Activated CD4-positive, alpha-beta memory T cell treated with anti-CD3 and anti-CD28 coated beads for 36 hours (primary cell): Measurements from ENCODE around the gene CFAP299. TPM values are rescaled to one million over a fixed set of nuclear protein-coding genes. Genes with fewer than 3 reads are reported as not detected.

Experiments
- CTCF ChIA-PET: fragments of 350-600 bp; sonication (Branson Sonifier 250); formaldehyde crosslinking; loops from one replicate; lab custom pipeline; 2021; ENCODE audit warnings: antibody characterized with exemption, inconsistent platforms; lab: Charles Lee
- POLR2A ChIA-PET: fragments of 350-600 bp; sonication (Branson Sonifier 250); formaldehyde crosslinking; loops from one replicate; lab custom pipeline; 2021; ENCODE audit warnings: antibody characterized with exemption; lab: Charles Lee
- DNase-seq: peaks from one replicate; pipeline ENCODE4 v3.0.0-alpha.2; 2020
- H3K27ac Mint-ChIP-seq: one replicate; pipeline ENCODE4 v1.8.0; 2021; ENCODE audit warnings: mixed read lengths
- H3K27me3 Mint-ChIP-seq: one replicate; pipeline ENCODE4 v1.8.0; 2021; ENCODE audit warnings: mixed read lengths
- H3K36me3 Mint-ChIP-seq: one replicate; pipeline ENCODE4 v1.8.0; 2021; ENCODE audit warnings: mixed read lengths
- H3K4me1 Mint-ChIP-seq: one replicate; pipeline ENCODE4 v1.8.0; 2021; ENCODE audit warnings: low read depth, mixed read lengths
- H3K4me3 Mint-ChIP-seq: one replicate; pipeline ENCODE4 v1.8.0; 2021; ENCODE audit warnings: mild to moderate bottlenecking, mixed read lengths
- H3K9me3 Mint-ChIP-seq: one replicate; pipeline ENCODE4 v1.8.0; 2021; ENCODE audit warnings: mixed read lengths
- intact Hi-C: fragments of 100-400 bp; cut with micrococcal nuclease; formaldehyde crosslinking; loops from one replicate; pipeline ENCODE4 v1.15.1; 2023
- total RNA-seq, 2 experiments: library from RNA; stranded (reverse); gene quantifications; one replicate each; pipeline ENCODE4 v1.2.3, GENCODE V29; 2021

The CFAP299 gene
- total RNA-seq, 2 experiments from 2014 or later = not detected

DNA sequence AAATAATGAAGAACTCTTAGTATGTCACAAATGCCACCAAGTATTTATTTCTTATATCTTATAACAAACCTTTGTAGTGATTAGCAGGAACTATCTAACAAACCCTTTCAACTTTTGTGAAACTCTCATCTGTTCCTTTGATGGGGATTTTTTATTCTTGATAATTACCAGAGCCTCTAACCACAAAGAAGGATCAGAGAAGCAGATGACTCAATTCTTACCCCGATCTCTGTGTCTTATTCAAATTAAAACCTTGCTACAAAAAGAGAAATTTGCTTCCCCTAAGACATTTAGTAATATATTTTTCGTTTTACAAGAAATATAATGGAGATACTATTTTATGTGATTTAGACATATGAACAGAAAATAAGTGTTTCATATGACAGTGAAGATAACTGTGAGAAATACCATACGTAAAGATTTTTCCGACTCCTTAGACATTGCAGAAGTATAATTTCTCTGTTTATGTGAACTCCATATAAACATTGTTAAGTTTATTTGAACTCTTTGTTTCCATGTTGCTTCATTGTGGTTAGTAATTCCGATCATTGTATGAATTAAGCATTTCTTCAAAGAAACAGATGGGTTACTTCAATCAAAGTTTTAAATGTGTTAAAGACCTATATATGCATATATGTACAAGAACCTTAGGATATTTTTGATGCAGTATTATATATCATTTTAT, 205.4 kb downstream of the CFAP299 start:
- DNase-seq = no peak

DNA sequence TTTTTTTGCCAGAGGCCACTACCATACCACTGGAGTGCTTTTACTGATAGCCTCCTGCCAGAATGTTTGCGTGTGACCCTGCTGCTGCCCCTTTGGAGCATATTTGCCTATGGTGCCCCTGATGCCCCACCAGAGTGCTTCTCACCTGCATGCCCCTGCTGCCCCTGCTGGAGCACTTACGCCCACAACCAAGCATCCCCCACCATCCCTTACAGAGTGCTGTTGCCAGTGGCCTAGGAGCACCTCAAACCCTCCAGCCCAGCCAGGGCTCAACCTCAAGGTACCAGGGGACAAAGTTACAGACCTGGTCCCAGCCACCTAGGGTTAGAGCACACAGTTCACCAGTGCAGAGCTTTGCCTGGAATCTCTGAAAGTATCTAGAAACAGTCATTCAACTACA, 207.2 kb downstream of the CFAP299 start:
- CTCF ChIA-PET = no interaction called here
- Mint-ChIP-seq H3K27me3 (peaks cover 37% of the 10 kb centered on the region), H3K4me3 (no peak overlapping the region), H3K9me3 (peaks cover 2% of the 10 kb centered on the region), H3K27ac (no peak overlapping the region), H3K36me3 (peaks cover 2% of the 10 kb centered on the region), H3K4me1 (peaks cover 23% of the 10 kb centered on the region)
- no peak for DNase-seq
- POLR2A ChIA-PET = no interaction called here
- intact Hi-C loops = loop anchor here (5.0 kb wide), 1 partner anchor 360 kb away; no protein-coding TSS in a partner anchor

More for the DNA sequence above, 205.4 kb downstream of the CFAP299 start:
- intact Hi-C loops = loop anchor here (1.0 to 5.0 kb wide), 3 partner anchors 40 to 359 kb away; no protein-coding TSS in a partner anchor
- Mint-ChIP-seq H3K4me1 (peaks cover 23% of the 10 kb centered on the region), H3K27ac (no peak overlapping the region), H3K4me3 (no peak overlapping the region), H3K36me3 (peaks cover 2% of the 10 kb centered on the region), H3K9me3 (no peaks in the 10 kb centered on the region), H3K27me3 (peaks cover 34% of the 10 kb centered on the region)
- ChIA-PET POLR2A (no interaction called here), CTCF (no interaction called here)

DNA sequence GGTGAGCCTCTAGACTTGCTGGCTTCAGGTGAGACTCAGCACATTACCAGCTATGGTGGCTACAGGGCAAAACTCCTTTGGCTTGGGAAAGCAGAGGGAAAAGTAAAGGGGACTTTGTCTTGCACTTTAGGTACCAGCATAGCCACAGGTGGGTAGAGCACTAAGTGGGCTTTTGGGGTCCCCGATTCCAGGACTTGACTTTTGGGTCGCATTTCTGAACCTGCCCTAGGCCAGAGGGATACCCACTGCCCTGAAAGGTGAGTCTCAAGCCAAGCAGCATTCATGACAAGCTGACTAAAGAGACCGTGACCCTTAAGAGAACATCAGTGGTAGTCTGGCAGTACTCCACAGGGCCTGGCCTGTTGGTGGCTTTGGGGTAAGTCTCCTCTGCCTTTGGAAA, 224.8 kb downstream of the CFAP299 start:
- ChIA-PET CTCF (no interaction called here), POLR2A (no interaction called here)
- Mint-ChIP-seq H3K27me3 (no peaks in the 10 kb centered on the region), H3K4me3 (no peak overlapping the region), H3K36me3 (peaks cover 8% of the 10 kb centered on the region), H3K27ac (no peak overlapping the region), H3K9me3 (peaks cover 10% of the 10 kb centered on the region), H3K4me1 (no peaks in the 10 kb centered on the region)
- no peak for DNase-seq
- intact Hi-C loops = no loop called here

DNA sequence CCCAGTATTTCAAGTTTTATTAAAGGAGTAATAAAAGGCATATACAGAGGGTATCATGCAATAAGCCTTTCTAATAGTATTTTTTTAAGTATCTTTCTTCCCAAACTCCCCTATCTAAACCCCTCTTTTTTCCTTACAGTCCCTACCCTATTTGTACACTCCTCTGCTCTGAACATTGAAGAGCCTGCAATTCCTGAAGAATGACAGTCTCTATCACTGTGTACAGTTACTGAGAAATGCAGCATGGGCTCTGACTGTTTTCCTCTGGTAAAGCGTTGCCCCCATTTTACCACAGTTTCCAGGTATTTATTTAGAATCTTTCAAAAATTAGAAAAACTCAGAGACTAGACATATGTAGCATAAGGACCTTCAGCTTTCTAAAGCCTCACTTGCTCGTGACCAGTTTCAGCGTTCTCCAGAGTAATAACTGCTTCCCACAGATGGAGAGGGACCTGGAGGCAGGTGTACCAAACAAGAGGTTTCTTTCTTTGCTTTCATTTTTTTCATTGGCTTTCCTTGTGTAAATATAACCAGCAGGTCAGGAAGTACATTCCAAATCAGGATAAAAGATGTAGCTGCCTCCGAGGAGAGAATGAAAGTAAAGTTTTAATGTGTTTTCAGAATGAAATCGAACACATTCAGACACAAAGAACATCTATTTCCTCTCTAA, 230.8 kb downstream of the CFAP299 start:
- H3K9me3 Mint-ChIP-seq = peaks cover 8% of the 10 kb centered on the region
- POLR2A ChIA-PET = no interaction called here
- no peaks in the 10 kb centered on the region for H3K27me3 Mint-ChIP-seq
- intact Hi-C loops = no loop called here
- no peak for DNase-seq
- peaks cover 4% of the 10 kb centered on the region for H3K4me1 Mint-ChIP-seq
- H3K36me3 Mint-ChIP-seq = peaks cover 6% of the 10 kb centered on the region
- no peak overlapping the region for H3K27ac Mint-ChIP-seq
- no peak overlapping the region for H3K4me3 Mint-ChIP-seq
- CTCF ChIA-PET = interaction anchor here (0.8 kb wide), 1 partner anchor 30 kb away, joined by 3 read pairs; no protein-coding TSS in a partner anchor

DNA sequence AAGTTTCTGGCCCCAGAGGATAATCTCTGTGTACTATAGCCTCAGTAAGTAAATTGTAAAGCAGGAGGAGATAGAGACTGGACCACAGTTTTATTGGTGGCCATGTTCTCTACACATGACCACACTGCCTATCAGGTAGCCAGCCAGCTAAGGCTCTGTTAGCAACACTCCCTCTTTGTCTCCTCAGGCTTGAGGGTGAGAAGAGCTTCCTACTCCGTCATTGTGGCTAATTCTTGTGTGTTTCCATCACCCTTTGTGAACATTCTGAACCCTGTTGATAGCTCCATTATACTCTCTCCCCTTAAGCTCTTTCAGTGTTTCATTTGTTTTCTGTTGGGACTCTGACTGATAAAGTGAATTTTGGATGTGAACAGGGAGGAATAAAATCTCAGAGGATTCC, 233.4 kb downstream of the CFAP299 start:
- no peaks in the 10 kb centered on the region for H3K27me3 Mint-ChIP-seq
- POLR2A ChIA-PET = no interaction called here

DNA sequence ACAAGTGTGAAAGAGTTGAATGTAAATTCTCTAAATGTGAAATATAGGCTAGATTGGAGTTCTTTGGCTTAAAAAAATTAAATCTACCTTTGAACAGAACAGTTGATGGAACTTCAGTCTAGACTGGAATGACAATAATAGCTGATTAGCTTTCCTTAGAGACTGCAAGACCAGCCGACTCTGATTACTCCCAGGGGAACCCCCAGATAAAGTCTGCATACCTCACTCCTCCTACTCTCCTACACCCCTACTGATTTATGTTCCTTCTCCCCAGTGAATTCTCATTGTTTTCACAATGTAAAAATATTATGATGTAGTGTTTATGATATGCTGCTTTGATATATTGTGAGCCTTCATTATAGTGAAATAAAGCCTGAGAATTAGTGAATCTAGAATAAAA, 241.3 kb downstream of the CFAP299 start:
- no peak overlapping the region for H3K4me3 Mint-ChIP-seq
- no peaks in the 10 kb centered on the region for H3K4me1 Mint-ChIP-seq
- H3K9me3 Mint-ChIP-seq = peaks cover 6% of the 10 kb centered on the region
- no peaks in the 10 kb centered on the region for H3K27me3 Mint-ChIP-seq
- no peaks in the 10 kb centered on the region for H3K36me3 Mint-ChIP-seq
- DNase-seq = no peak
- no peak overlapping the region for H3K27ac Mint-ChIP-seq
- ChIA-PET CTCF (no interaction called here), POLR2A (no interaction called here)
- intact Hi-C loops = no loop called here

More for the DNA sequence above, 233.4 kb downstream of the CFAP299 start:
- Mint-ChIP-seq H3K27ac (no peak overlapping the region), H3K4me3 (no peak overlapping the region), H3K9me3 (peaks cover 6% of the 10 kb centered on the region), H3K36me3 (no peaks in the 10 kb centered on the region), H3K4me1 (peaks cover 4% of the 10 kb centered on the region)
- CTCF ChIA-PET = no interaction called here
- intact Hi-C loops = no loop called here
- no peak for DNase-seq

DNA sequence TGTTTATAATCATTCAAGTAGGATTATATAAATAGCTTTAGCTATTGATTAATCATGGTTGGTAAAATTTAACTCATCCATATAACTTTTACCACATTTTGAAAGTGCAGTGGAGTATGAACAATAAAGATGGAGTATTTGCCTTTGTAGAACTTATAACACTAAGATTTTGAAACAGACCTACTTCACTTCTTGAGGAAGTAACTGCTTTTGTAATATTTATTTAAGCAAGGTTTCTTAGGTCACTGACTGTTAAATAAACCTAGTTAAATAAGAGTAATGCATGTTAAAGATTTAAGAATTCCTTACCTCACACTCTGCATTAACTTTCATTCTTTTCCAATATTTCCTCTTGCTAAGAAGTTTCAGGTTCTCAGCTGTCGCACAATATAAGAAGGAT, 242.5 kb downstream of the CFAP299 start:
- Mint-ChIP-seq H3K4me1 (peaks cover 4% of the 10 kb centered on the region), H3K9me3 (peaks cover 6% of the 10 kb centered on the region), H3K27me3 (no peaks in the 10 kb centered on the region), H3K36me3 (no peaks in the 10 kb centered on the region), H3K4me3 (no peak overlapping the region), H3K27ac (no peak overlapping the region)
- DNase-seq = no peak
- intact Hi-C loops = no loop called here
- POLR2A ChIA-PET = no interaction called here
- CTCF ChIA-PET = no interaction called here

DNA sequence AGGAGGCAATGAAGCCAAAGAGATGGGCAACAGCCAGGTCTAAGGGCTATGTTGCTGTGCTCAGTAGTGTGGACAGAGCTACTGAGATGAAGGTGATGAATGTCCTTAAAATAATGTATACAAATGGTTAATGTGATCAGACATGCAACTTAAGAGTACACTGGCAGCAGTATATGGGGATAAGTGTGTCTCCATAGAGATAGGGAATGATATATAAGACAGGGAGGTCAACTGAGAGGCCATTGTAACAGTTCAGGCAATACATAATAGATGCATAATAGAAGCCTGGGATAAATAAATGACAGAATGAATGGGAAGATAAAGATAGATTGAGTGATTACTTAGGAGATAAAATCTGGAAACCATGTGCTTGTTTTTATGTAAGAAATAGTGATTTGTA, 250.0 kb downstream of the CFAP299 start:
- no peaks in the 10 kb centered on the region for H3K36me3 Mint-ChIP-seq
- H3K27me3 Mint-ChIP-seq = no peaks in the 10 kb centered on the region
- H3K9me3 Mint-ChIP-seq = no peaks in the 10 kb centered on the region
- peaks cover 4% of the 10 kb centered on the region for H3K4me1 Mint-ChIP-seq
- H3K4me3 Mint-ChIP-seq = no peak overlapping the region
- CTCF ChIA-PET = interaction anchor here (0.5 to 1.2 kb wide), 2 partner anchors 100 to 223 kb away, joined by 3 to 4 read pairs; no protein-coding TSS in a partner anchor
- no peak overlapping the region for H3K27ac Mint-ChIP-seq
- POLR2A ChIA-PET = no interaction called here
- DNase-seq = no peak
- intact Hi-C loops = no loop called here

DNA sequence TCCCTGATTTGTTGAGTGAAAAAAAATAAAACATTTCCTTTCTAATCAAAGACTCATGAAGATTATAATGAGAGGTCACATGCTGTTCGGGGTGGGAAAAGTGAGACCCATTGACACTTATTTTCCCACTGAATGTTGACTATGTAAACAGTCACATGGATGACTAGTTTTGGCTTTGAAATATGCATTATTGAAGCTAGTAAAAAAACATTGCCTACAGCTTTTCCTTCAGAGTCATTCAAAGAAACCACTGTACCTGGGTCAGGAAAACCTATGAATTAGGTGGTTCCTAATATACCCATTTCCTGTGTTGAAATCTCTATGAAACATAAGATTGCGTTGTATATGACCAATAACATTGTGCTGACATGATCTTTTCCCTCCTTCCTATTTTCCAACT, 251.2 kb downstream of the CFAP299 start:
- Mint-ChIP-seq H3K36me3 (no peaks in the 10 kb centered on the region), H3K4me3 (no peak overlapping the region)
- CTCF ChIA-PET = no interaction called here

DNA sequence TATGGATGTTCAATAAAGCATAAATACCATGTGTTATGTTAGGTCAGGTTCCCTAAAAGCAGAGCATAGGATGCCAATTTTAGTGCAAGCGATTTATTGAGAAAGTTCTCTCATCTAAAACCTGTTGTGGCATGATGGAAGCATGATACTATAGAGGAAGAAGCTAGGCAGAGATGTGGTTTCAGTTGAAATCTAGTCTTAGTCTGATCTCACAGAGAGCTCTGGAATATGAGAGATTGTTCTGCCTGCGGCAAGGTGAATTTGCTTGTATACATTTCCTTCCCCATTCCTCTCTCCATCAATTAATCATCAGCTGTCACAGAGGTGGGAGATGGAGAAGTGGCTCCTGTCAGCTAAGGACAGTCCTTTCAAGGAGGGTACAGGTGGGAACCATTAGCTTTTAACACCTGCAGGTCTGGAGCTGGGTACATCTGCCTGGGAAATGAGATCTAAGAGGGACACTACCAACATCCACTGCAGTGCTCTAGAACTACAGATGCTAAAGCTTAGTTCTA, 252.4 kb downstream of the CFAP299 start:
- H3K27ac Mint-ChIP-seq = no peak overlapping the region
- no peak for DNase-seq
- CTCF ChIA-PET = no interaction called here
- H3K4me1 Mint-ChIP-seq = no peaks in the 10 kb centered on the region
- no peaks in the 10 kb centered on the region for H3K9me3 Mint-ChIP-seq
- H3K36me3 Mint-ChIP-seq = no peaks in the 10 kb centered on the region
- intact Hi-C loops = no loop called here
- H3K27me3 Mint-ChIP-seq = no peaks in the 10 kb centered on the region
- POLR2A ChIA-PET = no interaction called here
- H3K4me3 Mint-ChIP-seq = no peak overlapping the region

More for the DNA sequence above, 251.2 kb downstream of the CFAP299 start:
- no peak overlapping the region for H3K27ac Mint-ChIP-seq
- no peaks in the 10 kb centered on the region for H3K9me3 Mint-ChIP-seq
- peaks cover 4% of the 10 kb centered on the region for H3K4me1 Mint-ChIP-seq
- no peaks in the 10 kb centered on the region for H3K27me3 Mint-ChIP-seq
- intact Hi-C loops = no loop called here
- POLR2A ChIA-PET = no interaction called here
- no peak for DNase-seq

DNA sequence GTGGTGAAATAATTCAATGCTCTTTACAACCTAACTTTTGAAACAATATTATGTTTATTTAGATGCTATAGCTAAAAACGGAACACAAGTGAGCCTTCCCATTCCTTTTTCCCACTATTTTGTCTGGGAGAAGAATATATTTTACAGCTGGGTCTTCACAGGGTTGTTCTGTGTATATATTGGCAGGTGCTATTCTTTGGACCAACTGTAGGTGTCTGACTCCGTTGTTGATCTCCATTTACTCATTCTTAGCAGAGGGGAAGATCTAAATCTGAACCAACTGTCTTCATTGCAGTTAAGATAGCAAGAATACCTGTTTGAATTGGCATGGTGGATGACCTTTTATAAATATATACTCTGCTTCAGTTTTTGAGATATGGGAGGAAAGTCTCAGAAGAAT, 257.4 kb downstream of the CFAP299 start:
- H3K4me3 Mint-ChIP-seq = no peak overlapping the region
- DNase-seq = no peak
- POLR2A ChIA-PET = no interaction called here
- intact Hi-C loops = no loop called here
- no peaks in the 10 kb centered on the region for H3K36me3 Mint-ChIP-seq
- H3K4me1 Mint-ChIP-seq = no peaks in the 10 kb centered on the region
- CTCF ChIA-PET = no interaction called here
- no peaks in the 10 kb centered on the region for H3K9me3 Mint-ChIP-seq
- H3K27me3 Mint-ChIP-seq = no peaks in the 10 kb centered on the region
- H3K27ac Mint-ChIP-seq = no peak overlapping the region

DNA sequence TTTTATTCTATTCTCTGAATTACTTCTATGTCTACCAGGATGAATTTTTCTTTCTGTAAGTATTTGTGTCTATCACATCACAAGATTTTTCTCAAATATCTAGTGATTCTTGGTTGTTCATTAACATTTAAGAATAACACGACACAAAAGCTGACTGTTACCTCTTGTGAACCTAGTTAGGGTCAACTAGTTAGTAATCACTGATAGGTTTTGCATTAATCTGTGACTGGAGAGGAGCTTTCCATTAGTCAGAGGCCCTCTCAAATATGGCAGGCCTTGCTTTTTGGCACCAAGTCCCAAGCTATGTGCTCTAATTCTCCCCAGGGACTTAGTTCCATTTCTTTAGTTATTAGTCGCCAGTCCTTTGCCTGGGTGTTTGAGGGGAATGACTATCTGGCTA, 259.2 kb downstream of the CFAP299 start:
- POLR2A ChIA-PET = no interaction called here
- CTCF ChIA-PET = no interaction called here
- H3K36me3 Mint-ChIP-seq = no peaks in the 10 kb centered on the region
- intact Hi-C loops = no loop called here
- no peaks in the 10 kb centered on the region for H3K9me3 Mint-ChIP-seq
- H3K4me1 Mint-ChIP-seq = no peaks in the 10 kb centered on the region
- no peaks in the 10 kb centered on the region for H3K27me3 Mint-ChIP-seq
- no peak overlapping the region for H3K4me3 Mint-ChIP-seq
- no peak for DNase-seq
- no peak overlapping the region for H3K27ac Mint-ChIP-seq
